GM18507 (cell line): ENCODE data around the gene STK39.

ENCODE experiments used
- DNase-seq: peaks from one replicate; pipeline ENCODE4 v3.0.0; 2011; ENCODE audit warnings: low read depth; ENCODE audit not compliant: insufficient read length; ENCODE audit errors: extremely low spot score
- FAIRE-seq: peaks from 2 replicates; lab custom pipeline; 2011; peaks lifted over from hg19 to GRCh38; lab: Jason Lieb, UNC

STK39 gene

GRCh38 chr2:168035458-168035857 lies 211.9 kb downstream of the STK39 start:
- FAIRE-seq (peak; percentile 75), DNase-seq (no peak)

- FAIRE-seq (no peak), DNase-seq (no peak)
These were observed 212.8 kb downstream of the STK39 start for GRCh38 chr2:168034616-168035015.

- DNase-seq (no peak), FAIRE-seq (no peak)
These were observed 213.4 kb downstream of the STK39 start for GRCh38 chr2:168033966-168034365.

- FAIRE-seq (no peak), DNase-seq (no peak)
These were observed 215.3 kb downstream of the STK39 start for GRCh38 chr2:168032091-168032490.

GRCh38 chr2:168030862-168031624 lies 216.4 kb downstream of the STK39 start:
- FAIRE-seq (peak; percentile 9), DNase-seq (no peak)

- no peak for DNase-seq
- FAIRE-seq = no peak
These were observed 218.3 kb downstream of the STK39 start for GRCh38 chr2:168029071-168029470.

GRCh38 chr2:168028362-168028761 lies 219.0 kb downstream of the STK39 start:
- FAIRE-seq (no peak), DNase-seq (no peak)

GRCh38 chr2:168025487-168026202 lies 221.8 kb downstream of the STK39 start:
- DNase-seq = no peak
- FAIRE-seq = no peak

- DNase-seq = no peak
These were observed 222.9 kb downstream of the STK39 start for GRCh38 chr2:168024459-168024858.

GRCh38 chr2:168021800-168022587 lies 225.4 kb downstream of the STK39 start:
- no peak for FAIRE-seq
- no peak for DNase-seq

More at GRCh38 chr2:168024459-168024858, 222.9 kb downstream of the STK39 start:
- no peak for FAIRE-seq

- no peak for FAIRE-seq
These were observed 232.0 kb downstream of the STK39 start for GRCh38 chr2:168015274-168015953.

GRCh38 chr2:168009900-168010299 lies 237.5 kb downstream of the STK39 start:
- DNase-seq (no peak), FAIRE-seq (no peak)

More at GRCh38 chr2:168015274-168015953, 232.0 kb downstream of the STK39 start:
- no peak for DNase-seq

GRCh38 chr2:168008646-168009195 lies 238.7 kb downstream of the STK39 start:
- no peak for FAIRE-seq

GRCh38 chr2:168006498-168006897 lies 240.9 kb downstream of the STK39 start:
- no peak for DNase-seq
- no peak for FAIRE-seq

More at GRCh38 chr2:168008646-168009195, 238.7 kb downstream of the STK39 start:
- DNase-seq = no peak

GRCh38 chr2:168005586-168005985 lies 241.8 kb downstream of the STK39 start:
- no peak for FAIRE-seq
- no peak for DNase-seq

- no peak for FAIRE-seq
- no peak for DNase-seq
These were observed 243.5 kb downstream of the STK39 start for GRCh38 chr2:168003876-168004275.

- DNase-seq (no peak), FAIRE-seq (no peak)
These were observed 245.3 kb downstream of the STK39 start for GRCh38 chr2:168002021-168002553.

- no peak for DNase-seq
- no peak for FAIRE-seq
These were observed 255.1 kb downstream of the STK39 start for GRCh38 chr2:167992278-167992677.

- DNase-seq (no peak), FAIRE-seq (no peak)
These were observed 257.3 kb downstream of the STK39 start for GRCh38 chr2:167990062-167990461.
